Activated CD8-positive, alpha-beta memory T cell treated with anti-CD3 and anti-CD28 coated beads, Interleukin-2, amount 10 ng/mL, durations not matched to agents 7 days and 5 days (primary cell): Measurements from ENCODE around the gene GPC6. TPM values are rescaled to one million over a fixed set of nuclear protein-coding genes. Genes with fewer than 3 reads are reported as not detected.

Experiments
- ATAC-seq: fragments of 150-1000 bp; cut with Tn5 transposase; one replicate; pipeline ENCODE4 v1.10.0; 2021; ENCODE audit warnings: moderate library complexity
- CTCF ChIA-PET: fragments of 350-600 bp; sonication (Branson Sonifier 250); formaldehyde crosslinking; loops from one replicate; lab custom pipeline; 2021; ENCODE audit warnings: antibody characterized with exemption; lab: Charles Lee
- DNase-seq: peaks from one replicate; pipeline ENCODE4 v3.0.0-alpha.2; 2020
- H3K27ac Mint-ChIP-seq: one replicate; pipeline ENCODE4 v1.8.0; 2021; ENCODE audit warnings: mild to moderate bottlenecking, mixed read lengths
- H3K27me3 Mint-ChIP-seq: one replicate; pipeline ENCODE4 v1.8.0; 2021; ENCODE audit warnings: mixed read lengths
- H3K36me3 Mint-ChIP-seq: one replicate; pipeline ENCODE4 v1.8.0; 2021; ENCODE audit warnings: mild to moderate bottlenecking, mixed read lengths
- H3K4me1 Mint-ChIP-seq: one replicate; pipeline ENCODE4 v1.8.0; 2021; ENCODE audit warnings: mixed read lengths
- H3K4me3 Mint-ChIP-seq: one replicate; pipeline ENCODE4 v1.8.0; 2021; ENCODE audit warnings: mild to moderate bottlenecking, moderate library complexity, mixed read lengths
- H3K9me3 Mint-ChIP-seq: one replicate; pipeline ENCODE4 v1.8.0; 2022; ENCODE audit warnings: low read depth, mixed read lengths
- total RNA-seq, 2 experiments: library from RNA; stranded (reverse); gene quantifications; one replicate each; pipeline ENCODE4 v1.2.3, GENCODE V29; 2021

The GPC6 gene
- total RNA-seq, 2 experiments from 2014 or later, result not detected

GRCh38 chr13:93266681-93267080 lies 40.1 kb downstream of the GPC6 start:
- H3K36me3 Mint-ChIP-seq, result no peaks in the 10 kb centered on the region
- H3K27me3 Mint-ChIP-seq, result no peaks in the 10 kb centered on the region
- no peaks in the 10 kb centered on the region for H3K9me3 Mint-ChIP-seq
- no peak overlapping the region for H3K4me3 Mint-ChIP-seq
- H3K4me1 Mint-ChIP-seq, result no peaks in the 10 kb centered on the region
- H3K27ac Mint-ChIP-seq, result no peak overlapping the region
- CTCF ChIA-PET, result no interaction called here
- no peak for DNase-seq
- no peak for ATAC-seq

GRCh38 chr13:93268327-93269028 lies 41.9 kb downstream of the GPC6 start:
- Mint-ChIP-seq H3K36me3 (no peaks in the 10 kb centered on the region), H3K4me1 (no peaks in the 10 kb centered on the region), H3K9me3 (no peaks in the 10 kb centered on the region), H3K27me3 (no peaks in the 10 kb centered on the region), H3K27ac (no peak overlapping the region), H3K4me3 (no peak overlapping the region)
- no peak for ATAC-seq
- CTCF ChIA-PET, result no interaction called here
- no peak for DNase-seq

- Mint-ChIP-seq H3K27me3 (no peaks in the 10 kb centered on the region), H3K4me1 (no peaks in the 10 kb centered on the region), H3K4me3 (no peak overlapping the region), H3K36me3 (no peaks in the 10 kb centered on the region), H3K27ac (no peak overlapping the region), H3K9me3 (no peaks in the 10 kb centered on the region)
- DNase-seq (no peak), ATAC-seq (no peak)
- CTCF ChIA-PET, result no interaction called here
These were observed 44.4 kb downstream of the GPC6 start for GRCh38 chr13:93270769-93271742.

GRCh38 chr13:93279982-93280381 lies 53.4 kb downstream of the GPC6 start:
- H3K4me1 Mint-ChIP-seq, result no peaks in the 10 kb centered on the region
- H3K27me3 Mint-ChIP-seq, result no peaks in the 10 kb centered on the region
- no peak overlapping the region for H3K27ac Mint-ChIP-seq
- CTCF ChIA-PET, result no interaction called here
- ATAC-seq (no peak), DNase-seq (no peak)
- H3K36me3 Mint-ChIP-seq, result no peaks in the 10 kb centered on the region
- no peaks in the 10 kb centered on the region for H3K9me3 Mint-ChIP-seq
- no peak overlapping the region for H3K4me3 Mint-ChIP-seq

GRCh38 chr13:93280688-93281087 lies 54.1 kb downstream of the GPC6 start:
- no peak for ATAC-seq
- CTCF ChIA-PET, result no interaction called here

GRCh38 chr13:93283255-93283654 lies 56.6 kb downstream of the GPC6 start:
- ATAC-seq, result no peak
- CTCF ChIA-PET, result no interaction called here
- no peaks in the 10 kb centered on the region for H3K27me3 Mint-ChIP-seq
- H3K4me3 Mint-ChIP-seq, result no peak overlapping the region
- H3K27ac Mint-ChIP-seq, result no peak overlapping the region
- DNase-seq, result no peak
- H3K36me3 Mint-ChIP-seq, result no peaks in the 10 kb centered on the region
- no peaks in the 10 kb centered on the region for H3K4me1 Mint-ChIP-seq
- no peaks in the 10 kb centered on the region for H3K9me3 Mint-ChIP-seq

More at GRCh38 chr13:93280688-93281087, 54.1 kb downstream of the GPC6 start:
- Mint-ChIP-seq H3K9me3 (no peaks in the 10 kb centered on the region), H3K27ac (no peak overlapping the region), H3K4me3 (no peak overlapping the region), H3K4me1 (no peaks in the 10 kb centered on the region), H3K36me3 (no peaks in the 10 kb centered on the region), H3K27me3 (no peaks in the 10 kb centered on the region)
- DNase-seq, result no peak

GRCh38 chr13:93284064-93284463 lies 57.5 kb downstream of the GPC6 start:
- H3K4me1 Mint-ChIP-seq, result no peaks in the 10 kb centered on the region
- no peaks in the 10 kb centered on the region for H3K9me3 Mint-ChIP-seq
- CTCF ChIA-PET, result no interaction called here
- H3K27me3 Mint-ChIP-seq, result no peaks in the 10 kb centered on the region
- ATAC-seq (no peak), DNase-seq (no peak)
- H3K27ac Mint-ChIP-seq, result no peak overlapping the region
- H3K4me3 Mint-ChIP-seq, result no peak overlapping the region
- no peaks in the 10 kb centered on the region for H3K36me3 Mint-ChIP-seq

- CTCF ChIA-PET, result no interaction called here
- no peak for ATAC-seq
- H3K4me1 Mint-ChIP-seq, result no peaks in the 10 kb centered on the region
- H3K36me3 Mint-ChIP-seq, result no peaks in the 10 kb centered on the region
- H3K9me3 Mint-ChIP-seq, result no peaks in the 10 kb centered on the region
- DNase-seq, result no peak
- H3K4me3 Mint-ChIP-seq, result no peak overlapping the region
- H3K27ac Mint-ChIP-seq, result no peak overlapping the region
- H3K27me3 Mint-ChIP-seq, result no peaks in the 10 kb centered on the region
These were observed 59.4 kb downstream of the GPC6 start for GRCh38 chr13:93286047-93286446.

GRCh38 chr13:93289053-93289452 lies 62.4 kb downstream of the GPC6 start:
- CTCF ChIA-PET, result no interaction called here
- DNase-seq (no peak), ATAC-seq (no peak)
- no peak overlapping the region for H3K4me3 Mint-ChIP-seq
- no peaks in the 10 kb centered on the region for H3K27me3 Mint-ChIP-seq
- H3K27ac Mint-ChIP-seq, result no peak overlapping the region
- no peaks in the 10 kb centered on the region for H3K4me1 Mint-ChIP-seq
- no peaks in the 10 kb centered on the region for H3K36me3 Mint-ChIP-seq
- H3K9me3 Mint-ChIP-seq, result no peaks in the 10 kb centered on the region

GRCh38 chr13:93289842-93290241 lies 63.2 kb downstream of the GPC6 start:
- no peaks in the 10 kb centered on the region for H3K4me1 Mint-ChIP-seq
- H3K27ac Mint-ChIP-seq, result no peak overlapping the region
- H3K4me3 Mint-ChIP-seq, result no peak overlapping the region
- no peak for ATAC-seq
- no peak for DNase-seq
- no peaks in the 10 kb centered on the region for H3K9me3 Mint-ChIP-seq
- no peaks in the 10 kb centered on the region for H3K27me3 Mint-ChIP-seq
- no peaks in the 10 kb centered on the region for H3K36me3 Mint-ChIP-seq
- CTCF ChIA-PET, result no interaction called here

GRCh38 chr13:93290503-93290902 lies 63.9 kb downstream of the GPC6 start:
- Mint-ChIP-seq H3K27me3 (no peaks in the 10 kb centered on the region), H3K4me3 (no peak overlapping the region), H3K36me3 (no peaks in the 10 kb centered on the region), H3K27ac (no peak overlapping the region), H3K4me1 (no peaks in the 10 kb centered on the region), H3K9me3 (no peaks in the 10 kb centered on the region)
- ATAC-seq, result no peak
- no peak for DNase-seq
- CTCF ChIA-PET, result no interaction called here

- Mint-ChIP-seq H3K4me1 (no peaks in the 10 kb centered on the region), H3K36me3 (no peaks in the 10 kb centered on the region), H3K4me3 (no peak overlapping the region), H3K27me3 (no peaks in the 10 kb centered on the region), H3K27ac (no peak overlapping the region), H3K9me3 (no peaks in the 10 kb centered on the region)
- no peak for ATAC-seq
- CTCF ChIA-PET, result no interaction called here
- DNase-seq, result no peak
These were observed 65.8 kb downstream of the GPC6 start for GRCh38 chr13:93292366-93292765.

- H3K4me3 Mint-ChIP-seq, result no peak overlapping the region
- no peak for ATAC-seq
- H3K36me3 Mint-ChIP-seq, result no peaks in the 10 kb centered on the region
- no peaks in the 10 kb centered on the region for H3K9me3 Mint-ChIP-seq
- CTCF ChIA-PET, result no interaction called here
- DNase-seq, result no peak
- H3K4me1 Mint-ChIP-seq, result no peaks in the 10 kb centered on the region
- H3K27ac Mint-ChIP-seq, result no peak overlapping the region
- H3K27me3 Mint-ChIP-seq, result no peaks in the 10 kb centered on the region
These were observed 67.1 kb downstream of the GPC6 start for GRCh38 chr13:93293710-93294109.

- Mint-ChIP-seq H3K36me3 (no peaks in the 10 kb centered on the region), H3K9me3 (no peaks in the 10 kb centered on the region), H3K4me3 (no peak overlapping the region), H3K27me3 (no peaks in the 10 kb centered on the region), H3K27ac (no peak overlapping the region), H3K4me1 (no peaks in the 10 kb centered on the region)
- CTCF ChIA-PET, result no interaction called here
- ATAC-seq, result no peak
- no peak for DNase-seq
These were observed 70.0 kb downstream of the GPC6 start for GRCh38 chr13:93296584-93296983.
